ENCODE data around the gene MRGPRF. TPM values are rescaled to one million over a fixed set of nuclear protein-coding genes. Genes with fewer than 3 reads are reported as not detected.

The MRGPRF gene
- total and polyA plus RNA-seq, 2 donors (not counting 1 experiment from before 2014, with no cell fraction given), result not detected

GRCh38 chr11:69004411-69005182 is 8.4 kb downstream of the MRGPRF start:
- Mint-ChIP-seq H3K27ac (no peak overlapping the region), H3K27me3 (peaks cover 29% of the 10 kb centered on the region), H3K4me1 (no peaks in the 10 kb centered on the region), H3K9me3 (ENCODE audit: insufficient read depth) (no peaks in the 10 kb centered on the region), H3K4me3 (no peak overlapping the region)
- Histone ChIP-seq H3K9me3 (ENCODE audit: control extremely low read depth in 1 of 3, control insufficient read depth in 2 of 3, insufficient read depth in 1 of 3, low read length in 2 of 3) (no peaks in the 10 kb centered on the region), H3K36me3 (replicated peaks in 1 of 2; ENCODE audit: control extremely low read depth in 1 of 2, control insufficient read depth in 1 of 2, extremely low read depth in 1 of 2, insufficient read depth in 2 of 2, low read length in 1 of 2) (no peaks in the 10 kb centered on the region), H3K4me1 (ENCODE audit: control insufficient read depth in 2 of 2, insufficient read depth in 2 of 2, low read length in 2 of 2) (no peaks in the 10 kb centered on the region), H3K27ac (ENCODE audit: low read length in 2 of 2) (no peak overlapping the region), H3K9ac (ENCODE audit: low read length) (no peak overlapping the region), H4K20me1 (ENCODE audit: control insufficient read depth, insufficient read depth, low read length, poor library complexity, severe bottlenecking) (no peaks in the 10 kb centered on the region), H3K79me2 (ENCODE audit: control insufficient read depth, insufficient read depth, low read length) (no peaks in the 10 kb centered on the region), H2AFZ (ENCODE audit: insufficient read depth, low read depth, low read length, poor library complexity, severe bottlenecking) (no peak overlapping the region), H3K4me2 (replicated peaks; ENCODE audit: low read depth, low read length, poor library complexity, severe bottlenecking) (no peak overlapping the region), H3K27me3 (replicated peaks in 1 of 4; ENCODE audit: control extremely low read depth in 1 of 4, control insufficient read depth in 3 of 4, insufficient read depth in 4 of 4, low read length in 3 of 4) (peaks cover 0 to 15% (median 1%) of the 10 kb centered on the region in 4 experiments), H3K4me3 (ENCODE audit: control extremely low read depth in 1 of 5, extremely low read depth in 1 of 5, insufficient read depth in 1 of 5, low read depth in 2 of 5, low read length in 4 of 5) (no peak overlapping the region)
- ChIA-PET POLR2A (no interaction called here), CTCF (no interaction called here)
- ATAC-seq (ENCODE audit: low read depth) (no peak), DNase-seq (no peak)
- TF ChIP-seq CTCF (IDR thresholded peaks at IDR 0.05) (no peak), EZH2 (IDR thresholded peaks at IDR 0.05; ENCODE audit: borderline replicate concordance, insufficient read depth, low read depth, low read length, poor library complexity, severe bottlenecking) (no peak)
- intact Hi-C loops (cut with micrococcal nuclease), result no loop called here
- WGBS (ENCODE audit: insufficient coverage), result 85% methylated on average over 9 of the region's 13 CpGs

- TF ChIP-seq CTCF (IDR thresholded peaks at IDR 0.05) (no peak), EZH2 (IDR thresholded peaks at IDR 0.05; ENCODE audit: borderline replicate concordance, insufficient read depth, low read depth, low read length, poor library complexity, severe bottlenecking) (no peak)
- H3K9me3 Mint-ChIP-seq (ENCODE audit: insufficient read depth), result no peaks in the 10 kb centered on the region
- CTCF ChIA-PET, result no interaction called here
- no peaks in the 10 kb centered on the region for H3K79me2 ChIP-seq (ENCODE audit: control insufficient read depth, insufficient read depth, low read length)
- H3K27ac Mint-ChIP-seq, result no peak overlapping the region
- no peak overlapping the region for H3K4me3 Mint-ChIP-seq
- H3K4me1 Mint-ChIP-seq, result no peaks in the 10 kb centered on the region
- H3K4me3 ChIP-seq (ENCODE audit: control extremely low read depth in 1 of 5, extremely low read depth in 1 of 5, insufficient read depth in 1 of 5, low read depth in 2 of 5, low read length in 4 of 5), result no peak overlapping the region
- DNase-seq (no peak), ATAC-seq (ENCODE audit: low read depth) (no peak)
- H3K4me1 ChIP-seq (ENCODE audit: control insufficient read depth in 2 of 2, insufficient read depth in 2 of 2, low read length in 2 of 2), result no peaks in the 10 kb centered on the region
- H3K9ac ChIP-seq (ENCODE audit: low read length), result no peak overlapping the region
- peaks cover 0 to 15% (median 1%) of the 10 kb centered on the region in 4 experiments for H3K27me3 ChIP-seq (replicated peaks in 1 of 4; ENCODE audit: control extremely low read depth in 1 of 4, control insufficient read depth in 3 of 4, insufficient read depth in 4 of 4, low read length in 3 of 4)
- POLR2A ChIA-PET, result no interaction called here
- H3K9me3 ChIP-seq (ENCODE audit: control extremely low read depth in 1 of 3, control insufficient read depth in 2 of 3, insufficient read depth in 1 of 3, low read length in 2 of 3), result no peaks in the 10 kb centered on the region
- no peak overlapping the region for H3K4me2 ChIP-seq (replicated peaks; ENCODE audit: low read depth, low read length, poor library complexity, severe bottlenecking)
- H4K20me1 ChIP-seq (ENCODE audit: control insufficient read depth, insufficient read depth, low read length, poor library complexity, severe bottlenecking), result no peaks in the 10 kb centered on the region
- 90% methylated on average over 20 of the region's 20 CpGs for WGBS (ENCODE audit: insufficient coverage)
- no peaks in the 10 kb centered on the region for H3K36me3 ChIP-seq (replicated peaks in 1 of 2; ENCODE audit: control extremely low read depth in 1 of 2, control insufficient read depth in 1 of 2, extremely low read depth in 1 of 2, insufficient read depth in 2 of 2, low read length in 1 of 2)
- intact Hi-C loops (cut with micrococcal nuclease), result no loop called here
- H3K27me3 Mint-ChIP-seq, result peaks cover 30% of the 10 kb centered on the region
- H3K27ac ChIP-seq (ENCODE audit: low read length in 2 of 2), result no peak overlapping the region
- no peak overlapping the region for H2AFZ ChIP-seq (ENCODE audit: insufficient read depth, low read depth, low read length, poor library complexity, severe bottlenecking)
Observed at GRCh38 chr11:69003866-69004367, 9.1 kb downstream of the MRGPRF start.

Measured in B cell (primary cell).